Measurements from ENCODE around the gene FBXL5. TPM values are rescaled to one million over a fixed set of nuclear protein-coding genes. Genes with fewer than 3 reads are reported as not detected.

Gene FBXL5
- total and polyA plus RNA-seq, 9 of the 15 experiments (the other 6 are each of a cell fraction or from before 2014, with no cell fraction given): 6.0 to 35.2 (median 22.1) TPM

- H3K9me1 ChIP-seq (ENCODE audit: control insufficient read depth, insufficient read depth, low read length): no peaks in the 10 kb centered on the region
- in situ Hi-C loops (cut with MboI) (loop anchor here (25.0 kb wide), 1 partner anchor 644 kb away; the partner anchor contains the start of gene CPEB2), intact Hi-C loops (cut with micrococcal nuclease) (loop anchor here (10.0 kb wide), 2 partner anchors 421 to 651 kb away; partner anchors contain the start of gene CPEB2)
- H3K9me3 ChIP-seq (replicated peaks; ENCODE audit: control insufficient read depth, insufficient read depth, low read depth, low read length): 0 out of 2 replicates have a peak, but pooled peaks cover 3% of the 10 kb centered on the region
- TF ChIP-seq CHAMP1 (IDR thresholded peaks at IDR 0.05) (peak; percentile 92; the same call in 1 of the 2 replicates), POLR2B (IDR thresholded peaks at IDR 0.05; ENCODE audit: low read depth, partially characterized antibody) (no peak), ZBTB33 (CRISPR knock-in tag; IDR thresholded peaks at IDR 0.05) (peak; percentile 71), CC2D1A (IDR thresholded peaks at IDR 0.05) (peak; percentile 43; the same call in 1 of the 2 replicates)
- H4K20me1 ChIP-seq (replicated peaks; ENCODE audit: control insufficient read depth, insufficient read depth, low read length): no peaks in the 10 kb centered on the region
- peaks cover 38% of the 10 kb centered on the region for H3K79me2 ChIP-seq (ENCODE audit: control insufficient read depth, insufficient read depth, low read length)
- H3K9ac ChIP-seq (ENCODE audit: insufficient read depth in 1 of 2, low read depth in 2 of 2, low read length in 2 of 2): peak overlapping the region in 1 of 2 experiments; percentile 74; a peak in 1 of 4 replicates
- H2AFZ ChIP-seq (ENCODE audit: low read depth, low read length): peak overlapping the region; percentile 97
- H3K4me2 ChIP-seq (ENCODE audit: insufficient read depth, low read length): no peak overlapping the region
- WGBS (ENCODE audit: insufficient coverage, low coverage, missing lambda C conversion rate): 98% methylated on average over 12 of the region's 12 CpGs
- FAIRE-seq (no peak), DNase-seq (ENCODE audit: extremely low read depth in 1 of 4, low spot score in 3 of 4) (no peak), ATAC-seq (no peak)
- CTCF ChIA-PET (ENCODE audit: low intra/inter-chr PET ratio): no interaction called here
- BruUV-seq (replicated peaks): no TSS peak
- POLR2A ChIA-PET: interaction anchor here (1.3 kb wide), 1 partner anchor 20 kb away, joined by 3 read pairs; no protein-coding TSS in a partner anchor
- H3K4me1 ChIP-seq (replicated peaks in 1 of 2; ENCODE audit: control insufficient read depth in 2 of 2, insufficient read depth in 2 of 2, low read length in 2 of 2): peaks cover 9 to 13% of the 10 kb centered on the region in 2 experiments
- H3K27me3 ChIP-seq (ENCODE audit: control insufficient read depth in 2 of 2, insufficient read depth in 2 of 2, low read length in 2 of 2): no peaks in the 10 kb centered on the region
- peak overlapping the region; percentile 98; the same call in 1 of the 3 replicates for H3K27ac ChIP-seq (ENCODE audit: extremely low read depth, low read depth, low read length)
- H3K36me3 ChIP-seq (ENCODE audit: control insufficient read depth, insufficient read depth, low read length): peaks cover 7% of the 10 kb centered on the region; the same call in 1 of the 3 replicates
- no peak overlapping the region for H3K4me3 ChIP-seq
These were observed 897 bp upstream of the FBXL5 start for GRCh38 chr4:15656038-15656470.
